Liver (tissue), 9 donors: ENCODE data around the gene TTC7B. TPM values are rescaled to one million over a fixed set of nuclear protein-coding genes. Genes with fewer than 3 reads are reported as not detected.

Experiments used
- DNase-seq: peaks from one replicate; pipeline ENCODE4 v3.0.0-alpha.2; 2017; ENCODE audit warnings: low spot score
- H3K27ac ChIP-seq, 2 donors: one replicate each; pipeline ENCODE4 v1.7.0; 2013; ENCODE audit warnings: inconsistent platforms in 2 of 2, low read length in 2 of 2, control low read depth in 1 of 2, low read depth in 1 of 2, mild to moderate bottlenecking in 1 of 2
- H3K27me3 ChIP-seq, 4 donors: one replicate each; pipeline versions ENCODE4 v1.6.1 to v1.7.0; 2013; ENCODE audit warnings: low read length in 3 of 4, inconsistent platforms in 1 of 4, mild to moderate bottlenecking in 1 of 4, moderate library complexity in 1 of 4; ENCODE audit not compliant: control insufficient read depth in 4 of 4, insufficient read depth in 4 of 4
- H3K36me3 ChIP-seq, 4 donors: one replicate each; pipeline versions ENCODE4 v1.6.1 to v1.7.0; 2013; ENCODE audit warnings: low read length in 3 of 4, mild to moderate bottlenecking in 3 of 4, low read depth in 1 of 4, moderate library complexity in 1 of 4; ENCODE audit not compliant: control insufficient read depth in 4 of 4, insufficient read depth in 3 of 4
- H3K4me1 ChIP-seq, 4 donors: one replicate each; pipeline versions ENCODE4 v1.6.1 to v1.7.0; 2013; ENCODE audit warnings: low read length in 3 of 4, mild to moderate bottlenecking in 3 of 4, moderate library complexity in 1 of 4; ENCODE audit not compliant: control insufficient read depth in 4 of 4, insufficient read depth in 4 of 4
- H3K4me3 ChIP-seq, 3 donors: one replicate each; pipeline versions ENCODE4 v1.6.1 to v1.7.0; 2013; ENCODE audit warnings: low read length in 3 of 3, control low read depth in 1 of 3, low read depth in 1 of 3, mild to moderate bottlenecking in 1 of 3
- H3K9ac ChIP-seq, 2 donors: one replicate each; pipeline ENCODE4 v1.7.0; 2013; ENCODE audit warnings: low read length in 2 of 2, mild to moderate bottlenecking in 2 of 2, moderate library complexity in 2 of 2, control low read depth in 1 of 2, low read depth in 1 of 2
- H3K9me3 ChIP-seq, 4 donors: one replicate each; pipeline versions ENCODE4 v1.6.1 to v1.7.0; 2013; ENCODE audit warnings: low read length in 3 of 4; ENCODE audit not compliant: control insufficient read depth in 4 of 4
- EGR1 ChIP-seq, 2 donors: IDR thresholded peaks; 2 replicates each; pipeline ENCODE4 v1.6.1; 2016 to 2018; ENCODE audit warnings: antibody characterized with exemption in 2 of 2, low read depth in 2 of 2
- FOXA1 ChIP-seq: IDR thresholded peaks from 2 replicates; pipeline ENCODE4 v1.6.1; 2016; ENCODE audit warnings: antibody characterized with exemption
- FOXA2 ChIP-seq: IDR thresholded peaks from 2 replicates; pipeline ENCODE4 v1.6.1; 2016; ENCODE audit warnings: antibody characterized with exemption
- GABPA ChIP-seq, 2 donors: IDR thresholded peaks in 1 of 2; conservative IDR thresholded peaks in 1 of 2; 2 replicates each; pipeline ENCODE4 v1.6.1; 2016; ENCODE audit warnings: antibody characterized with exemption in 2 of 2, mild to moderate bottlenecking in 1 of 2, moderate library complexity in 1 of 2
- HNF4G ChIP-seq: IDR thresholded peaks from 2 replicates; pipeline ENCODE4 v1.6.1; 2016; ENCODE audit warnings: antibody characterized with exemption
- JUND ChIP-seq, 2 donors: IDR thresholded peaks; 2 replicates each; pipeline ENCODE4 v1.6.1; 2016; ENCODE audit warnings: antibody characterized with exemption in 2 of 2
- NR2F2 ChIP-seq: IDR thresholded peaks from 2 replicates; pipeline ENCODE4 v1.6.1; 2016; ENCODE audit warnings: antibody characterized with exemption
- RAD21 ChIP-seq, 2 donors: IDR thresholded peaks; 2 replicates each; pipeline ENCODE4 v1.6.1; 2016; ENCODE audit warnings: antibody characterized with exemption in 2 of 2, mild to moderate bottlenecking in 2 of 2
- RXRA ChIP-seq, 2 donors: IDR thresholded peaks; 2 replicates each; pipeline ENCODE4 v1.6.1; 2017 to 2018; ENCODE audit warnings: antibody characterized with exemption in 2 of 2, mild to moderate bottlenecking in 1 of 2
- SP1 ChIP-seq: IDR thresholded peaks from 2 replicates; pipeline ENCODE4 v1.6.1; 2018; ENCODE audit warnings: antibody characterized with exemption, mild to moderate bottlenecking
- TAF1 ChIP-seq: conservative IDR thresholded peaks from 2 replicates; pipeline ENCODE4 v1.6.1; 2016; ENCODE audit warnings: antibody characterized with exemption, mild to moderate bottlenecking
- YY1 ChIP-seq: IDR thresholded peaks from 2 replicates; pipeline ENCODE4 v1.6.1; 2016; ENCODE audit warnings: antibody characterized with exemption, mild to moderate bottlenecking
- WGBS: extraction: QIAGEN DNeasy Blood & Tissue Kit; methylation state at CpG from one replicate; pipeline ENCODE4 v1.1.7; 2013; 5-methylcytosine and 5-hydroxymethylcytosine counted together
- polyA plus RNA-seq, 2 donors: library from polyadenylated mRNA; stranded (reverse) in 1 of 2; unstranded in 1 of 2; fragments of 200-250 nt in 1 of 2; fragments of >200 nt in 1 of 2; fragmentation: Nextera tagmentation in 1 of 2; extraction: Ambion mirVana in 1 of 2; gene quantifications; one replicate each; pipeline versions ENCODE4 v1.2.1 to v1.2.3, GENCODE V29; 2013 to 2015
- total RNA-seq, 2 donors: library from RNA; depleted of rRNA; stranded (reverse); fragments of >200 nt; gene quantifications; one replicate each; pipeline ENCODE4 v1.2.3, GENCODE V29; 2014
- TF ChIP-seq, protein P1 (sequence below): IDR thresholded peaks from 2 replicates; pipeline ENCODE4 v1.6.1; 2016; ENCODE audit warnings: antibody characterized with exemption, mild to moderate bottlenecking
- TF ChIP-seq, protein P2 (sequence below): IDR thresholded peaks from 2 replicates; pipeline ENCODE4 v1.6.1; 2016; ENCODE audit warnings: antibody characterized with exemption
- TF ChIP-seq, protein P3 (sequence below): IDR thresholded peaks from 2 replicates; pipeline ENCODE4 v1.6.1; 2016; ENCODE audit warnings: antibody characterized with exemption
- TF ChIP-seq, protein P4 (sequence below): fragments of 150-350 bp; IDR thresholded peaks from 2 replicates; pipeline ENCODE4 v1.5.1; 2017; ENCODE audit warnings: improper control_type of control experiment, low read depth, low read length; ENCODE audit not compliant: missing input control
- donor health status: healthy.
- donor health status: healthy.
- donor health status: healthy.
- donor health status: healthy.
- donor health status: healthy.

TTC7B gene
- total and polyA plus RNA-seq, 4 donors: 9.1 to 31.0 (median 12.5) TPM

DNA sequence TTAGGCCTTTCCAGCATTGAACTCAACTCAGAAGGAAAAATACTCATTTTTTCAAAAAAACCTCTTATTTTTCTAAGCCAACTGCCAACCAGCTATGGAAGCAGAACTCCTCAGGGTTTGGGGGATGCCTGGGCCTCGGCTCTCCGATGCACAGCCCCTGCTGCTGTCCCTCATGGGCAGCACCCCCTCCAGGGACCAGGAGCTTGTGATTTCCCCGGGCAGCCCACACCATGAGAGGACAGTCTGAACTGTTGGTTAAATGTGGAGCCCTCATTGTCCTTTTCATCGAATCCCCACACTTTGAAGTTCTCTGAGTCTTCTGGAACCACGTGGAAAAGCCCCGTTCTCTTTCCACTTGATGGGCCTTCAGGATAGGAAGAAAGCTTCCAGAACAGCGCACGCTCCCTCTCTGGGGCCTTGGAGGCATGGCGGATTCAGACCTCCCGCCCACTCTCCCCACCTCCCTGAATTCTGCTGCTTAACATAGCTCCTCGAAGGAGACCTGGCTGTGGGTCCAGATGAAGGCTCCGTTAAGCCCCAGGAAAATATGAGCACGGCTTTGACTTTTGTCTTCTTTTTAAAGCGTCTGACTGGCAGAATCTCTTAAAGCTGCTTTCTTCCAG, 262.8 kb downstream of the TTC7B start:
- no peaks in the 10 kb centered on the region for H3K4me1 ChIP-seq
- H3K36me3 ChIP-seq: no peaks in the 10 kb centered on the region
- H3K27ac ChIP-seq: no peak overlapping the region
- H3K27me3 ChIP-seq: no peaks in the 10 kb centered on the region
- no peak overlapping the region for H3K4me3 ChIP-seq
- no peak for DNase-seq
- TF ChIP-seq YY1 (no peak), NR2F2 (no peak), FOXA2 (no peak), RXRA (IDR thresholded peaks at IDR 0.05) (no peak), FOXA1 (no peak), RAD21 (IDR thresholded peaks at IDR 0.05) (no peak), JUND (IDR thresholded peaks at IDR 0.05) (no peak), HNF4G (no peak), SP1 (no peak), TAF1 (no peak)
- TF ChIP-seq, protein P1, sequence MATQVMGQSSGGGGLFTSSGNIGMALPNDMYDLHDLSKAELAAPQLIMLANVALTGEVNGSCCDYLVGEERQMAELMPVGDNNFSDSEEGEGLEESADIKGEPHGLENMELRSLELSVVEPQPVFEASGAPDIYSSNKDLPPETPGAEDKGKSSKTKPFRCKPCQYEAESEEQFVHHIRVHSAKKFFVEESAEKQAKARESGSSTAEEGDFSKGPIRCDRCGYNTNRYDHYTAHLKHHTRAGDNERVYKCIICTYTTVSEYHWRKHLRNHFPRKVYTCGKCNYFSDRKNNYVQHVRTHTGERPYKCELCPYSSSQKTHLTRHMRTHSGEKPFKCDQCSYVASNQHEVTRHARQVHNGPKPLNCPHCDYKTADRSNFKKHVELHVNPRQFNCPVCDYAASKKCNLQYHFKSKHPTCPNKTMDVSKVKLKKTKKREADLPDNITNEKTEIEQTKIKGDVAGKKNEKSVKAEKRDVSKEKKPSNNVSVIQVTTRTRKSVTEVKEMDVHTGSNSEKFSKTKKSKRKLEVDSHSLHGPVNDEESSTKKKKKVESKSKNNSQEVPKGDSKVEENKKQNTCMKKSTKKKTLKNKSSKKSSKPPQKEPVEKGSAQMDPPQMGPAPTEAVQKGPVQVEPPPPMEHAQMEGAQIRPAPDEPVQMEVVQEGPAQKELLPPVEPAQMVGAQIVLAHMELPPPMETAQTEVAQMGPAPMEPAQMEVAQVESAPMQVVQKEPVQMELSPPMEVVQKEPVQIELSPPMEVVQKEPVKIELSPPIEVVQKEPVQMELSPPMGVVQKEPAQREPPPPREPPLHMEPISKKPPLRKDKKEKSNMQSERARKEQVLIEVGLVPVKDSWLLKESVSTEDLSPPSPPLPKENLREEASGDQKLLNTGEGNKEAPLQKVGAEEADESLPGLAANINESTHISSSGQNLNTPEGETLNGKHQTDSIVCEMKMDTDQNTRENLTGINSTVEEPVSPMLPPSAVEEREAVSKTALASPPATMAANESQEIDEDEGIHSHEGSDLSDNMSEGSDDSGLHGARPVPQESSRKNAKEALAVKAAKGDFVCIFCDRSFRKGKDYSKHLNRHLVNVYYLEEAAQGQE: no peak
- TF ChIP-seq, protein P2, sequence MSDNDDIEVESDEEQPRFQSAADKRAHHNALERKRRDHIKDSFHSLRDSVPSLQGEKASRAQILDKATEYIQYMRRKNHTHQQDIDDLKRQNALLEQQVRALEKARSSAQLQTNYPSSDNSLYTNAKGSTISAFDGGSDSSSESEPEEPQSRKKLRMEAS: no peak
- TF ChIP-seq, protein P3, sequence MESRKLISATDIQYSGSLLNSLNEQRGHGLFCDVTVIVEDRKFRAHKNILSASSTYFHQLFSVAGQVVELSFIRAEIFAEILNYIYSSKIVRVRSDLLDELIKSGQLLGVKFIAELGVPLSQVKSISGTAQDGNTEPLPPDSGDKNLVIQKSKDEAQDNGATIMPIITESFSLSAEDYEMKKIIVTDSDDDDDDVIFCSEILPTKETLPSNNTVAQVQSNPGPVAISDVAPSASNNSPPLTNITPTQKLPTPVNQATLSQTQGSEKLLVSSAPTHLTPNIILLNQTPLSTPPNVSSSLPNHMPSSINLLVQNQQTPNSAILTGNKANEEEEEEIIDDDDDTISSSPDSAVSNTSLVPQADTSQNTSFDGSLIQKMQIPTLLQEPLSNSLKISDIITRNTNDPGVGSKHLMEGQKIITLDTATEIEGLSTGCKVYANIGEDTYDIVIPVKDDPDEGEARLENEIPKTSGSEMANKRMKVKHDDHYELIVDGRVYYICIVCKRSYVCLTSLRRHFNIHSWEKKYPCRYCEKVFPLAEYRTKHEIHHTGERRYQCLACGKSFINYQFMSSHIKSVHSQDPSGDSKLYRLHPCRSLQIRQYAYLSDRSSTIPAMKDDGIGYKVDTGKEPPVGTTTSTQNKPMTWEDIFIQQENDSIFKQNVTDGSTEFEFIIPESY: no peak
- TF ChIP-seq, protein P4, sequence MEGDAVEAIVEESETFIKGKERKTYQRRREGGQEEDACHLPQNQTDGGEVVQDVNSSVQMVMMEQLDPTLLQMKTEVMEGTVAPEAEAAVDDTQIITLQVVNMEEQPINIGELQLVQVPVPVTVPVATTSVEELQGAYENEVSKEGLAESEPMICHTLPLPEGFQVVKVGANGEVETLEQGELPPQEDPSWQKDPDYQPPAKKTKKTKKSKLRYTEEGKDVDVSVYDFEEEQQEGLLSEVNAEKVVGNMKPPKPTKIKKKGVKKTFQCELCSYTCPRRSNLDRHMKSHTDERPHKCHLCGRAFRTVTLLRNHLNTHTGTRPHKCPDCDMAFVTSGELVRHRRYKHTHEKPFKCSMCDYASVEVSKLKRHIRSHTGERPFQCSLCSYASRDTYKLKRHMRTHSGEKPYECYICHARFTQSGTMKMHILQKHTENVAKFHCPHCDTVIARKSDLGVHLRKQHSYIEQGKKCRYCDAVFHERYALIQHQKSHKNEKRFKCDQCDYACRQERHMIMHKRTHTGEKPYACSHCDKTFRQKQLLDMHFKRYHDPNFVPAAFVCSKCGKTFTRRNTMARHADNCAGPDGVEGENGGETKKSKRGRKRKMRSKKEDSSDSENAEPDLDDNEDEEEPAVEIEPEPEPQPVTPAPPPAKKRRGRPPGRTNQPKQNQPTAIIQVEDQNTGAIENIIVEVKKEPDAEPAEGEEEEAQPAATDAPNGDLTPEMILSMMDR: no peak
- H3K9me3 ChIP-seq: no peaks in the 10 kb centered on the region
- no peak overlapping the region for H3K9ac ChIP-seq
- WGBS: 93% methylated on average over 14 of the region's 14 CpGs

DNA sequence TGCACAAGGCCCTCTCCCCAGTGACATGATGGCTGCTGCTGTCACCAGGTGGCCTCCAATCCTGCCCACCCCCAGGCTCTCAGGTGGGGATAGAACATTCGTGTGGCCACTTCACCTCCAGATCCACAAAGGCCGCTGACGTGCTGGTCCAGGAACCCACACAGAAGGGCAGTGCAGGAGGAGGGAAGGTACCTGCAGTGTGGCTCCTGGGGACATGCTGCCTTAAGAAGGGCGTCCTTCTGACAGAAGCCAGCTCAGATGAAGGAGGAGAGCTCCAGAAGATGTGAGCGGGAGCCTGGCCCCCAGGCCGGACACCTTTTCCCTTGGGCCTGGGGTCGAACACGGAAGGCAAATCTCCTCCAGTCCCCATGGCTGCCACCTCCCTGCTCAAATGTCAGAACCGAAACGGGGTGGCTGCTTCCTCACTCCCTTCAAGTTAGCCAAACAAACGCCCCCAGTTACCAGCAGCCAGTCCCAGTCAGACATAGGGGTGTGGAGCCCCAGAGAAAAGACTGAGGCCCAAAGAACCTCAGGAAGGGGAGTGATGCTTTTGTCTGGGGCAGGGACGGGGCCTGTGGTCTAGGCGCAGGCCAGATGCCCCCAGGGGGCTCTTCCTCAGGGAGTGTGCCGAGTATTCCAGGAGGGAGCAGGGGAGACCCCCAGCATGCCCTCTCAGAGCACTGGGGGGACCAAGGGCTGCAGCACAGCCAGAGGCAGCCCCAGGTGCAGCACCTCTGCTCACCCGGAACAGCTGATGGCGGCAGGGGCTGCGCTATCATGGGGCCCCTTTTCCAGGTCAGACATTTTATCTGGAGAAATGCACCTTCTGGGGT, 263.5 kb downstream of the TTC7B start:
- H3K4me1 ChIP-seq: no peaks in the 10 kb centered on the region

More for the DNA sequence above, 263.5 kb downstream of the TTC7B start:
- no peaks in the 10 kb centered on the region for H3K9me3 ChIP-seq
- no peak overlapping the region for H3K27ac ChIP-seq
- DNase-seq: no peak
- no peaks in the 10 kb centered on the region for H3K27me3 ChIP-seq
- no peak overlapping the region for H3K9ac ChIP-seq
- WGBS: 95% methylated on average over 17 of the region's 17 CpGs
- no peaks in the 10 kb centered on the region for H3K36me3 ChIP-seq
- TF ChIP-seq GABPA (IDR thresholded peaks at IDR 0.05 in 1 of 2, conservative IDR thresholded peaks at IDR 0.05 in 1 of 2): no peak
- no peak for TF ChIP-seq EGR1 (IDR thresholded peaks at IDR 0.05; ENCODE audit: low read depth in 2 of 2)
- TF ChIP-seq RXRA (IDR thresholded peaks at IDR 0.05): no peak
- TF ChIP-seq HNF4G: no peak
- no peak for TF ChIP-seq SP1
- TF ChIP-seq, protein P2: no peak
- TF ChIP-seq, protein P3: no peak
- no peak for TF ChIP-seq FOXA2
- TF ChIP-seq, protein P4: no peak
- no peak overlapping the region for H3K4me3 ChIP-seq
